GM23248 (cell line): ENCODE measurements around the gene FURIN.

Experiments
- EZH2 ChIP-seq: fragments of 200-600 bp; sonication (generic); IDR thresholded peaks from 2 replicates; pipeline ENCODE4 v1.6.1; 2018; ENCODE audit warnings: antibody characterized with exemption, mild to moderate bottlenecking; ENCODE audit not compliant: insufficient read depth, poor library complexity, severe bottlenecking
- EZH2phosphoT487 ChIP-seq: fragments of 200-600 bp; sonication (generic); IDR thresholded peaks from 2 replicates; pipeline ENCODE4 v1.6.1; 2018; ENCODE audit warnings: antibody characterized with exemption, moderate library complexity, mild to moderate bottlenecking, low read depth; ENCODE audit not compliant: insufficient read depth

GRCh38 chr15:90869140-90869541 is 753 bp downstream of the FURIN start:
- TF ChIP-seq EZH2 (no peak), EZH2phosphoT487 (no peak)
